HepG2 (cell line): ENCODE measurements around the gene LIME1. TPM values are rescaled to one million over a fixed set of nuclear protein-coding genes. Genes with fewer than 3 reads are reported as not detected.

Source experiments
- ATAC-seq: fragments of 200-7000 bp; cut with Tn5 transposase; 3 replicates; pipeline ENCODE4 v1.9.1; 2020; ENCODE audit warnings: mild to moderate bottlenecking, moderate library complexity
- BruUV-seq: library from RNA; stranded (reverse); fragments of 400-500 nt; replicated peaks from 2 replicates; lab custom pipeline; 2021; lab: Mats Ljungman, UMichigan
- CTCF ChIA-PET: fragments of 300-600 bp; formaldehyde crosslinking; extraction: SDS; loops from one replicate; lab custom pipeline; 2021; ENCODE audit warnings: low total read pairs, inconsistent platforms, low intra/inter-chr PET ratio; lab: Yijun Ruan, JAX
- POLR2A ChIA-PET: fragments of 350-600 bp; sonication (Branson Sonifier 250); formaldehyde crosslinking; loops from one replicate; lab custom pipeline; 2020; ENCODE audit warnings: antibody characterized with exemption, inconsistent platforms; lab: Yijun Ruan, JAX
- DNase-seq: peaks from one replicate; pipeline ENCODE4 v3.0.0-alpha.2; 2015; ENCODE audit warnings: low spot score
- FAIRE-seq: peaks from 3 replicates; lab custom pipeline; 2011; peaks lifted over from hg19 to GRCh38; lab: Jason Lieb, UNC
- H2AFZ ChIP-seq: one replicate; pipeline ENCODE4 v1.6.1; 2011; ENCODE audit warnings: low read length, inconsistent platforms
- H3K27ac ChIP-seq: fragments of 300-600 bp; 3 replicates; pipeline ENCODE4 v1.8.0; 2011; ENCODE audit warnings: mixed run types, mild to moderate bottlenecking, mixed read lengths, low read length, inconsistent platforms; ENCODE audit not compliant: insufficient read depth; ENCODE audit errors: extremely low read length
- H3K27me3 ChIP-seq, 2 experiments: fragments of 200-600 bp in 1 of 2; 2 replicates in 1 of 2; 3 replicates in 1 of 2; pipeline versions ENCODE4 v1.6.0 to v1.8.0; 2011; ENCODE audit warnings: low read length in 2 of 2, mild to moderate bottlenecking in 2 of 2, moderate library complexity in 2 of 2, inconsistent platforms in 1 of 2; ENCODE audit not compliant: insufficient read depth in 2 of 2, control insufficient read depth in 1 of 2
- H3K36me3 ChIP-seq, 2 experiments: fragments of 200-600 bp in 1 of 2; replicated peaks in 1 of 2; 2 replicates in 1 of 2; 3 replicates in 1 of 2; pipeline versions ENCODE4 v1.5.1 to v1.8.0; 2011; ENCODE audit warnings: low read length in 2 of 2, inconsistent platforms in 1 of 2; ENCODE audit not compliant: insufficient read depth in 2 of 2, control insufficient read depth in 1 of 2
- H3K4me1 ChIP-seq: 2 replicates; pipeline ENCODE4 v1.5.1; 2012; ENCODE audit warnings: low read length, inconsistent platforms; ENCODE audit not compliant: insufficient read depth
- H3K4me2 ChIP-seq: 2 replicates; pipeline ENCODE4 v1.6.0; 2011; ENCODE audit warnings: low read depth, low read length, inconsistent platforms
- H3K4me3 ChIP-seq, 3 experiments: fragments of 200-600 bp in 1 of 3; sonication (generic), shearing (Covaris generic) in 1 of 3; replicated peaks in 1 of 3; 2 replicates each; pipeline ENCODE4 v1.5.1; 2011 to 2016; ENCODE audit warnings: low read length in 3 of 3, inconsistent platforms in 2 of 3, low read depth in 2 of 3, mild to moderate bottlenecking in 2 of 3, control low read depth in 1 of 3, mixed read lengths in 1 of 3; ENCODE audit not compliant: insufficient read depth in 1 of 3
- H3K79me2 ChIP-seq: one replicate; pipeline ENCODE4 v1.6.1; 2011; ENCODE audit warnings: low read length, inconsistent platforms; ENCODE audit not compliant: insufficient read depth
- H3K9ac ChIP-seq: 2 replicates; pipeline ENCODE4 v1.6.0; 2011; ENCODE audit warnings: mild to moderate bottlenecking, low read depth, low read length, inconsistent platforms; ENCODE audit not compliant: insufficient read depth
- H3K9me3 ChIP-seq: 2 replicates; pipeline ENCODE4 v1.5.1; 2012; ENCODE audit warnings: mild to moderate bottlenecking, low read length
- H4K20me1 ChIP-seq: 2 replicates; pipeline ENCODE4 v1.6.0; 2011; ENCODE audit warnings: inconsistent platforms, mild to moderate bottlenecking, low read length, moderate library complexity; ENCODE audit not compliant: insufficient read depth
- AGO2 ChIP-seq: fragments of 200-400 bp; formaldehyde crosslinking; optimal IDR thresholded peaks from 2 replicates; pipeline ENCODE3; 2017; ENCODE audit warnings: mild to moderate bottlenecking, low read depth, low read length, moderate library complexity
- AKAP8 ChIP-seq: sonication (generic); formaldehyde crosslinking; IDR thresholded peaks from 2 replicates; pipeline ENCODE4 v1.5.1; 2020; ENCODE audit warnings: mild to moderate bottlenecking, missing genetic modification reagents
- HNRNPH1 ChIP-seq: fragments of 200-400 bp; formaldehyde crosslinking; optimal IDR thresholded peaks from 2 replicates; pipeline ENCODE3; 2017; ENCODE audit warnings: mild to moderate bottlenecking, low read depth, low read length
- SRY ChIP-seq: sonication (generic); formaldehyde crosslinking; IDR thresholded peaks from 2 replicates; pipeline ENCODE4 v1.8.0; 2022; ENCODE audit warnings: mild to moderate bottlenecking, missing genetic modification reagents
- TOE1 ChIP-seq: sonication (generic); formaldehyde crosslinking; IDR thresholded peaks from 2 replicates; pipeline ENCODE4 v1.4.0; 2020; ENCODE audit warnings: mild to moderate bottlenecking, missing genetic modification reagents
- ZFP1 ChIP-seq: IDR thresholded peaks from 2 replicates; pipeline ENCODE4 v1.6.1; 2016
- ZNF292 ChIP-seq: sonication (generic); formaldehyde crosslinking; IDR thresholded peaks from 2 replicates; pipeline ENCODE4 v1.8.1; 2022; ENCODE audit warnings: mild to moderate bottlenecking, low read depth, missing genetic modification reagents, borderline replicate concordance
- ZNF607 ChIP-seq: sonication (generic); formaldehyde crosslinking; IDR thresholded peaks from 2 replicates; pipeline ENCODE4 v1.5.1; 2020; ENCODE audit warnings: missing genetic modification reagents, mild to moderate bottlenecking, borderline replicate concordance
- ZNF891 ChIP-seq: sonication (generic); formaldehyde crosslinking; IDR thresholded peaks from 2 replicates; pipeline ENCODE4 v1.5.0; 2020; ENCODE audit warnings: mild to moderate bottlenecking, missing genetic modification reagents
- WGBS: methylation state at CpG from one replicate; pipeline ENCODE4 v1.1.6; 2017; ENCODE audit warnings: low lambda C conversion rate; 5-methylcytosine and 5-hydroxymethylcytosine counted together
- in situ Hi-C: cut with HindIII; loops from 2 replicates; pipeline ENCODE4 v1.10.0; 2017; ENCODE audit warnings: low pct_unique_long_range_greater_than_20kb; ENCODE audit not compliant: extremely low pct_ligation_motif_present
- intact Hi-C: fragments of 100-400 bp; cut with micrococcal nuclease; formaldehyde crosslinking; loops from one replicate; pipeline ENCODE4 v1.10.0; 2022; ENCODE audit not compliant: unreplicated experiment
- polyA plus RNA-seq, 8 experiments: library from polyadenylated mRNA; depleted of rRNA in 3 of 8; stranded (reverse) in 7 of 8; unstranded in 1 of 8; fragments of >200 nt; fragmentation: Illumina TruSeq in 4 of 8; extraction: Trizol in 4 of 8; gene quantifications; 2 replicates each; pipeline versions ENCODE4 v1.2.1 to v1.2.3, GENCODE V29; 2011 to 2016; ENCODE audit warnings: low read depth in 4 of 8, missing spikeins in 1 of 8, mixed read lengths in 1 of 8; ENCODE audit not compliant: insufficient read depth in 1 of 8
- total RNA-seq, 5 experiments: library from RNA; depleted of rRNA; stranded (reverse); fragments of >200 nt; fragmentation: Illumina TruSeq; extraction: Trizol; gene quantifications; 2 replicates each; pipeline ENCODE4 v1.2.3, GENCODE V29; 2016; ENCODE audit warnings: low read depth in 1 of 5
- TF ChIP-seq, protein P1 (sequence below): sonication (generic); formaldehyde crosslinking; IDR thresholded peaks from 2 replicates; pipeline ENCODE4 v1.8.0; 2022; ENCODE audit warnings: missing genetic modification reagents, mild to moderate bottlenecking, moderate library complexity, borderline replicate concordance
- TF ChIP-seq, protein P2 (sequence below): IDR thresholded peaks from 2 replicates; pipeline ENCODE4 v1.6.1; 2016; ENCODE audit warnings: missing compliant biosample characterization, missing genetic modification reagents, borderline replicate concordance
- TF ChIP-seq, protein P3 (sequence below), 2 experiments: sonication (generic) in 1 of 2; formaldehyde crosslinking in 1 of 2; IDR thresholded peaks; 2 replicates each; pipeline versions ENCODE4 v1.5.1 to v1.6.1; 2011 to 2020; ENCODE audit warnings: borderline replicate concordance in 1 of 2, low read depth in 1 of 2, low read length in 1 of 2, mild to moderate bottlenecking in 1 of 2, missing genetic modification reagents in 1 of 2, moderate library complexity in 1 of 2
- TF ChIP-seq, protein P4 (sequence below): sonication (generic); formaldehyde crosslinking; IDR thresholded peaks from 2 replicates; pipeline ENCODE4 v1.5.0; 2020; ENCODE audit warnings: mild to moderate bottlenecking, missing genetic modification reagents, moderate library complexity

The LIME1 gene
- total and polyA plus RNA-seq, 2 of the 13 experiments (the other 11 are each of a cell fraction or from before 2014, with no cell fraction given) = 13.0 to 61.5 TPM

DNA sequence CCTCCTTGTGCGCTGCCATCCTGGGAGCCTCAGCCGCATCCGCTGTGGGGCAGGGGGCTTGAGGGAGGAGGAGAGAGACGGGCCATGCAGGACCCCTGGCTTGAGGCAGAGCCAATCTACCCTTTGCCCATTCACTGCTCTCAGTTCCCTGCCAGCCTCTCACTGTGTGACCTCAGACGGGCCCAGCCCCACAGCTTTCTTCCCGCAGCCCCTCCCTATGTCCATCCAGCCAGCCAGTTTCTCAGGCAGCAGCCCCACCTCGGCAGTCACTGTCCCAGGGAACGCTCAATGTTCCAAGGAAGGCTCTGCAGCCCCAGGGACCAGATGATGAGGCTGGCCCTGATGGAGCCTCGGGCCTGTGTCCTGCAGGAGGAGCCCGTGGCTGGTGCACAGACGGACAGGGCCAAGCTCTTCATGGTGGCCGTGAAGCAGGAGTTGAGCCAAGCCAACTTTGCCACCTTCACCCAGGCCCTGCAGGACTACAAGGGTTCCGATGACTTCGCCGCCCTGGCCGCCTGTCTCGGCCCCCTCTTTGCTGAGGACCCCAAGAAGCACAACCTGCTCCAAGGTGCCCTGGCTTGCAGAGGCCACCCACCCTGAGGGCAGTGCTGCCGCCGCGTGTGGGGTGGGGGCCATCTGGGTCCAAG is 43.9 kb upstream of the LIME1 start:
- Histone ChIP-seq H3K9ac (no peak overlapping the region), H3K9me3 (no peaks in the 10 kb centered on the region), H3K27ac (no peak overlapping the region), H3K27me3 (no peaks in the 10 kb centered on the region), H4K20me1 (peaks cover 4% of the 10 kb centered on the region; the same call in 1 of the 2 replicates), H2AFZ (no peak overlapping the region), H3K4me2 (no peak overlapping the region), H3K4me1 (peaks cover 17% of the 10 kb centered on the region), H3K36me3 (peaks cover 3 to 4% of the 10 kb centered on the region in 2 experiments; a peak in 3 of 5 replicates), H3K4me3 (no peak overlapping the region), H3K79me2 (no peaks in the 10 kb centered on the region)
- ChIA-PET CTCF (no interaction called here), POLR2A (interaction anchor here (1.0 kb wide), 1 partner anchor 34 kb away, joined by 3 read pairs; the partner anchor contains the start of gene RTEL1)
- DNase-seq = no peak
- WGBS = 84% methylated on average over 17 of the region's 20 CpGs
- ATAC-seq = no peak; the same call in 2 of the 3 replicates
- FAIRE-seq = no peak
- no TSS peak for BruUV-seq
- in situ Hi-C loops = no loop called here
- intact Hi-C loops = no loop called here
- peak; percentile 90 for TF ChIP-seq AGO2
- no peak for TF ChIP-seq ZNF607 (CRISPR knock-in tag)
- TF ChIP-seq, protein P1, sequence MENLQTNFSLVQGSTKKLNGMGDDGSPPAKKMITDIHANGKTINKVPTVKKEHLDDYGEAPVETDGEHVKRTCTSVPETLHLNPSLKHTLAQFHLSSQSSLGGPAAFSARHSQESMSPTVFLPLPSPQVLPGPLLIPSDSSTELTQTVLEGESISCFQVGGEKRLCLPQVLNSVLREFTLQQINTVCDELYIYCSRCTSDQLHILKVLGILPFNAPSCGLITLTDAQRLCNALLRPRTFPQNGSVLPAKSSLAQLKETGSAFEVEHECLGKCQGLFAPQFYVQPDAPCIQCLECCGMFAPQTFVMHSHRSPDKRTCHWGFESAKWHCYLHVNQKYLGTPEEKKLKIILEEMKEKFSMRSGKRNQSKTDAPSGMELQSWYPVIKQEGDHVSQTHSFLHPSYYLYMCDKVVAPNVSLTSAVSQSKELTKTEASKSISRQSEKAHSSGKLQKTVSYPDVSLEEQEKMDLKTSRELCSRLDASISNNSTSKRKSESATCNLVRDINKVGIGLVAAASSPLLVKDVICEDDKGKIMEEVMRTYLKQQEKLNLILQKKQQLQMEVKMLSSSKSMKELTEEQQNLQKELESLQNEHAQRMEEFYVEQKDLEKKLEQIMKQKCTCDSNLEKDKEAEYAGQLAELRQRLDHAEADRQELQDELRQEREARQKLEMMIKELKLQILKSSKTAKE = no peak
- 0 out of 2 replicates have a peak, but pooled peaks have one; percentile 63 for TF ChIP-seq ZNF891 (CRISPR knock-in tag)
- TF ChIP-seq AKAP8 = peak; percentile 88
- TF ChIP-seq, protein P2, sequence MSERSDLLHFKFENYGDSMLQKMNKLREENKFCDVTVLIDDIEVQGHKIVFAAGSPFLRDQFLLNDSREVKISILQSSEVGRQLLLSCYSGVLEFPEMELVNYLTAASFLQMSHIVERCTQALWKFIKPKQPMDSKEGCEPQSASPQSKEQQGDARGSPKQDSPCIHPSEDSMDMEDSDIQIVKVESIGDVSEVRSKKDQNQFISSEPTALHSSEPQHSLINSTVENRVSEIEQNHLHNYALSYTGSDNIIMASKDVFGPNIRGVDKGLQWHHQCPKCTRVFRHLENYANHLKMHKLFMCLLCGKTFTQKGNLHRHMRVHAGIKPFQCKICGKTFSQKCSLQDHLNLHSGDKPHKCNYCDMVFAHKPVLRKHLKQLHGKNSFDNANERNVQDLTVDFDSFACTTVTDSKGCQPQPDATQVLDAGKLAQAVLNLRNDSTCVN (CRISPR knock-in tag) = peak; percentile 28; the same call in 1 of the 2 replicates
- TF ChIP-seq, protein P3, sequence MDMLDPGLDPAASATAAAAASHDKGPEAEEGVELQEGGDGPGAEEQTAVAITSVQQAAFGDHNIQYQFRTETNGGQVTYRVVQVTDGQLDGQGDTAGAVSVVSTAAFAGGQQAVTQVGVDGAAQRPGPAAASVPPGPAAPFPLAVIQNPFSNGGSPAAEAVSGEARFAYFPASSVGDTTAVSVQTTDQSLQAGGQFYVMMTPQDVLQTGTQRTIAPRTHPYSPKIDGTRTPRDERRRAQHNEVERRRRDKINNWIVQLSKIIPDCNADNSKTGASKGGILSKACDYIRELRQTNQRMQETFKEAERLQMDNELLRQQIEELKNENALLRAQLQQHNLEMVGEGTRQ (IDR thresholded peaks at IDR 0.05; ENCODE audit: low read depth, low read length) = no peak
- TF ChIP-seq, protein P3 (CRISPR knock-in tag; IDR thresholded peaks at IDR 0.05; ENCODE audit: borderline replicate concordance) = no peak
- TF ChIP-seq TOE1 (CRISPR knock-in tag) = no peak
- no peak for TF ChIP-seq ZNF292 (CRISPR knock-in tag)
- TF ChIP-seq, protein P4, sequence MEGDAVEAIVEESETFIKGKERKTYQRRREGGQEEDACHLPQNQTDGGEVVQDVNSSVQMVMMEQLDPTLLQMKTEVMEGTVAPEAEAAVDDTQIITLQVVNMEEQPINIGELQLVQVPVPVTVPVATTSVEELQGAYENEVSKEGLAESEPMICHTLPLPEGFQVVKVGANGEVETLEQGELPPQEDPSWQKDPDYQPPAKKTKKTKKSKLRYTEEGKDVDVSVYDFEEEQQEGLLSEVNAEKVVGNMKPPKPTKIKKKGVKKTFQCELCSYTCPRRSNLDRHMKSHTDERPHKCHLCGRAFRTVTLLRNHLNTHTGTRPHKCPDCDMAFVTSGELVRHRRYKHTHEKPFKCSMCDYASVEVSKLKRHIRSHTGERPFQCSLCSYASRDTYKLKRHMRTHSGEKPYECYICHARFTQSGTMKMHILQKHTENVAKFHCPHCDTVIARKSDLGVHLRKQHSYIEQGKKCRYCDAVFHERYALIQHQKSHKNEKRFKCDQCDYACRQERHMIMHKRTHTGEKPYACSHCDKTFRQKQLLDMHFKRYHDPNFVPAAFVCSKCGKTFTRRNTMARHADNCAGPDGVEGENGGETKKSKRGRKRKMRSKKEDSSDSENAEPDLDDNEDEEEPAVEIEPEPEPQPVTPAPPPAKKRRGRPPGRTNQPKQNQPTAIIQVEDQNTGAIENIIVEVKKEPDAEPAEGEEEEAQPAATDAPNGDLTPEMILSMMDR (CRISPR knock-in tag) = peak; percentile 36; the same call in 1 of the 2 replicates
- TF ChIP-seq SRY = 0 out of 2 replicates have a peak, but pooled peaks have one; percentile 32
- no peak for TF ChIP-seq ZFP1 (CRISPR knock-in tag)
- peak; percentile 14 for TF ChIP-seq HNRNPH1
